RWPE1 (cell line): ENCODE results near the gene CTRB2.
"Not testable (repeated sequence)": the region's sequence is repeated elsewhere in the genome, so short reads cannot be mapped to it uniquely, and the experiment has no call there.

Source experiments
- CTCF ChIA-PET: fragments of 350-600 bp; sonication (Branson Sonifier 250); formaldehyde crosslinking; extraction: SDS; loops from one replicate; lab custom pipeline; 2021; lab: Yijun Ruan, JAX
- POLR2A ChIA-PET: fragments of 400-600 bp; formaldehyde crosslinking; extraction: SDS; loops from one replicate; lab custom pipeline; 2020; ENCODE audit warnings: antibody characterized with exemption; ENCODE audit not compliant: low non-redundant PET; lab: Yijun Ruan, JAX
- DNase-seq: peaks from one replicate; pipeline ENCODE4 v3.0.0; 2012; ENCODE audit warnings: low spot score
- H3K27ac ChIP-seq: fragments of 450-650 bp; 2 replicates; pipeline ENCODE4 v1.5.1; 2017
- TF ChIP-seq, protein P1 (sequence below): fragments of 450-650 bp; conservative IDR thresholded peaks from 2 replicates; pipeline ENCODE4 v1.5.1; 2017; ENCODE audit warnings: low read depth, mild to moderate bottlenecking

Gene CTRB2

DNA sequence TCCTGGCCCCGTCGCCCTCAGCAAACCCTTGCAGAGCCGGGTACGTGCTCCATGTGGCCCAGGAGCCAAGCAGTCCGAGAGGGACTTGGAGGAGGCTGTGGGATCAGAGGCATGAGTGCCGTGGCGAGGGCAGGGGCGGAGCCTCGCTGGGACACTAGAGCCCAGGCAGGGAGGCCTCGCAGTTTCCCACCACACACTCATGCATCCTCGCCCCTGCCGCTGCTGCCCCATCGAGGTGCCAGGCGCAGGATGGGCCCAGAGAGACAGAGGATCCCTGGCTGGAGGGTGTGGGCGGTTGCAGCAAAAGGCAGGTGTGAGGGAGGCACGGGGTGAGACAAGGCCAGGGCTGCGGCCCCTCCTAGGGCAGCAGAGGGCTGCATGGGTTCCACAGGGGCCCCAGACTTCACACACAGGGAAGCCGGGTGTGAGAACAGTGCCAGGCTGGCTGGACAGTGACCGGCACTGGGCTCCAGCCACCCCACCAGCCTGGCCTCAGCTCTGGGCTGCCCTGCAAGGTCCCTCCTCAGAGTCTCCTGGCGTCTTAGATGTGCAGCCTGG, 36.8 kb upstream of the CTRB2 start:
- CTCF ChIA-PET: no interaction called here
- DNase-seq: no peak
- TF ChIP-seq, protein P1, sequence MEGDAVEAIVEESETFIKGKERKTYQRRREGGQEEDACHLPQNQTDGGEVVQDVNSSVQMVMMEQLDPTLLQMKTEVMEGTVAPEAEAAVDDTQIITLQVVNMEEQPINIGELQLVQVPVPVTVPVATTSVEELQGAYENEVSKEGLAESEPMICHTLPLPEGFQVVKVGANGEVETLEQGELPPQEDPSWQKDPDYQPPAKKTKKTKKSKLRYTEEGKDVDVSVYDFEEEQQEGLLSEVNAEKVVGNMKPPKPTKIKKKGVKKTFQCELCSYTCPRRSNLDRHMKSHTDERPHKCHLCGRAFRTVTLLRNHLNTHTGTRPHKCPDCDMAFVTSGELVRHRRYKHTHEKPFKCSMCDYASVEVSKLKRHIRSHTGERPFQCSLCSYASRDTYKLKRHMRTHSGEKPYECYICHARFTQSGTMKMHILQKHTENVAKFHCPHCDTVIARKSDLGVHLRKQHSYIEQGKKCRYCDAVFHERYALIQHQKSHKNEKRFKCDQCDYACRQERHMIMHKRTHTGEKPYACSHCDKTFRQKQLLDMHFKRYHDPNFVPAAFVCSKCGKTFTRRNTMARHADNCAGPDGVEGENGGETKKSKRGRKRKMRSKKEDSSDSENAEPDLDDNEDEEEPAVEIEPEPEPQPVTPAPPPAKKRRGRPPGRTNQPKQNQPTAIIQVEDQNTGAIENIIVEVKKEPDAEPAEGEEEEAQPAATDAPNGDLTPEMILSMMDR: no peak
- POLR2A ChIA-PET: no interaction called here
- H3K27ac ChIP-seq: peak overlapping the region; percentile 98

DNA sequence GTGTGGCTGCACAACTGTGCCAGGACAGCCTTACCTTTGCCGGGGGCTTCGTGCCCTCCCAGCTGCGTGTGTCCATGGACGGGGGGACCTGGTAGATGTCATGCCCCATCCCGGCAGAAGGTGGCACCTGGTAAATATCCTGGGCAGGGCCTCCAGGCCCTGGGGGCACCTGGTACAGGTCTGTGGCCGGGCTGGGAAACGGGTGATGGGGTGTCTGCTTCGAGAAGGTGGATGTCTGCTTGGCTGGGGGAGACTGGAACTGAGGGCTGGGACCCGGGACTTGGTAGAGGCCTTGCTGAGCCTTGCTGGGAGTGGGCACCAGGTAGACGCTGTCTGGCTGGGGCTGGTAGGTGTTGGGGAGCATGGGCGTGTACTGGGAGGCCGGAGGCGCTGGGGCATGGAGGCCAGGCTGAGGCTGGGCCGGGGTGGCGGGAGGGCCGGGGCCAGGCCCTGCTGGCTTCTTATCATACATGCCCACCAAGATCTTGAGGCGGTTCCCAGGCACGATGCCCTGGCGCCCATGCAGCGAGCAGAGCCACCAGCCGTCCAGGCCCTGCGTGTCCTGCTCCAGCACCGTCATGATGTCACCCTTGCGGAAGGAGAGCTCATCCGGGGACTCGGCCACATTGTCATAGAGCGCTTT, 35.6 kb upstream of the CTRB2 start:
- POLR2A ChIA-PET, DNase-seq: not testable (repeated sequence)
- H3K27ac ChIP-seq: peak overlapping the region; percentile 98
- CTCF ChIA-PET: interaction anchor here (0.6 kb wide), 2 partner anchors 21 to 80 kb away, joined by 5 to 9 read pairs; no protein-coding TSS in a partner anchor

DNA sequence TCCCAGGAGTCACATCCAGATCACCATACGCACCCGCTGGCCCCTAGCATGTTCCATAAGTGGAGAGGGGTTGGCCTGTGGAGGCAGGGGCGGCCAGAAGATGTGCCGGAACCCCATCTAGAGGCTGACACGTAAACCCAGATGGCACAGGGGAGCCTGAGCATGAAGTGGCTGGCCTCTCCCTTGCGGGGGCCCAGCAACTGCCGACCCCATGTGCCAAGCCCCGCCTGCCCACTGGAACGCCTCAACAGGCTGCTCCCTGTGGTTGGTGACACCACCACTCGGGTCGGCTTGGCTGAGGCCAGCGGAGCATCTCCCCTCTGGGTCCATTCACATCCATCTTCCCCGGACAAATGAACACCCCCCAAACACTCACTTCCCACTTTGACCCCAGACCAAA, 35.0 kb upstream of the CTRB2 start:
- no peak for DNase-seq
- CTCF ChIA-PET: no interaction called here
- POLR2A ChIA-PET: no interaction called here
- TF ChIP-seq, protein P1: no peak
- H3K27ac ChIP-seq: peak overlapping the region; percentile 98

DNA sequence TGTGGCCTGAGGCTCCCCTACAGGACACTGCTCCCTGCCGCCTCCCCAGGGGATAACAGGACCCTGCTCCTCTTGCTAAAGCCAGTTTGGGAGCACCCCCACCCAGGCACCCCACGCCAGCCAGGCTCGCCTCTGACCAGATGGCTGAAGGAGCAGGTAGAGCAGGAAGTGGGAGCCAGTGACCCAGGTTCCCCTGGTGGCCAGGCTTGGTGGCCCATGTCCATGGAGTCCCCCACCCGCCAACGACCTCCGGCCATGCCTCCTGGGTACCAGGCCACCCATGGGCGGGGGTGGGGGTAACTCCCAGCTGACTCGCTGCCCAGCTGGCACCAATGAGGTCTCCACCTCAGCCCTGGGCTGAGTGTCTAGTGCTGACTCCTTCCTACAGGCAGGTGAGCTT, 34.5 kb upstream of the CTRB2 start:
- CTCF ChIA-PET: no interaction called here
- POLR2A ChIA-PET: no interaction called here
- no peak for DNase-seq
- H3K27ac ChIP-seq: peak overlapping the region; percentile 98
- TF ChIP-seq, protein P1: no peak

DNA sequence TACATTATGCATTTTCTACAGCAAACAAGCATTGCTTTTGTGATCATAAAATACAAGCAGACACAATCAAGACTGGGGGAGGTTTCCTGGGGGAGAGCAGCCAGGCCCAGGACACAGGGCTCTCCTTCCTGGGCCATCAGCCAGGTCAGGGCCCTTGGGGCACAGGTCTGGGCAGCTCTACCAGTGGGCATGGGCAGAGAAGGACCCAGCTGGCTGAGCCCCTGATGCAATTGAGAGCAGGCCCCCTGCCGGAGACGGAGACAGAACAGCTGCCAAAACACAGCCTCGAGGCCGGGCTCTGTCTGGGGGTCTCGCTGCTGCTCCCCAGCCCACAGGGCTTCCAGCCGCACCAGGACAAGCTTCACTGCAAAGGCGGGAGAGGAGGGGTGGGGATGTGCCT, 33.7 kb upstream of the CTRB2 start:
- H3K27ac ChIP-seq: peak overlapping the region; percentile 90
- POLR2A ChIA-PET, CTCF ChIA-PET, DNase-seq: not testable (repeated sequence)

DNA sequence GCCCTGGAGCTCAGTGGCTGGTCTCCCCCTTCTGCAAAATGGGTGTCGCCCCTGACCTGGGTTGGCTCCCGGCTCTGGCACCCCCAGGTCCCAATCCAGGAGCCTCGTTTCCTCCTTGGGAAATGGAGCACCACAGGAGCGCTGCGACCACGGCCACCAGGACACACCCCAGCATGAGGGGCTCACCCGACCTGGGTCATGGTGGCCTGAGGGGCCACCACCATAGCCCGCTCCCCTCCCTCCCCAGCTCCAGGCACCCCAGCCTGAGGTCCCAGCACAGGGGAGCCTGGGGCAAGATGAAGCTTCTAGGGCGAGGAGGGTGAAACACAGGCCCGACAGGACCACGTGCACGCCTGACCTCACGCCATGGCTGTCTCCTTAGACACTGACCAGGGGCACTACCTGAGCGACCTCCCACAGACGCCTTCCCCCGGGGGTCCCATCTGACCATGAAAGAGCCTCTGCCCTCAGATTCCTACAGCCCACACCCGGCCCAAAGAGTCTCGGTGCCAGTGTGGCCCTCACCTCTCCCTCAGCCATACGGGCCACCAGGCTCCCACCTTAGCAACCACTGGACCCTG, 32.7 kb upstream of the CTRB2 start:
- no peak for DNase-seq
- ChIA-PET POLR2A (no interaction called here), CTCF (no interaction called here)
- peak overlapping the region; percentile 90 for H3K27ac ChIP-seq
- TF ChIP-seq, protein P1: no peak

DNA sequence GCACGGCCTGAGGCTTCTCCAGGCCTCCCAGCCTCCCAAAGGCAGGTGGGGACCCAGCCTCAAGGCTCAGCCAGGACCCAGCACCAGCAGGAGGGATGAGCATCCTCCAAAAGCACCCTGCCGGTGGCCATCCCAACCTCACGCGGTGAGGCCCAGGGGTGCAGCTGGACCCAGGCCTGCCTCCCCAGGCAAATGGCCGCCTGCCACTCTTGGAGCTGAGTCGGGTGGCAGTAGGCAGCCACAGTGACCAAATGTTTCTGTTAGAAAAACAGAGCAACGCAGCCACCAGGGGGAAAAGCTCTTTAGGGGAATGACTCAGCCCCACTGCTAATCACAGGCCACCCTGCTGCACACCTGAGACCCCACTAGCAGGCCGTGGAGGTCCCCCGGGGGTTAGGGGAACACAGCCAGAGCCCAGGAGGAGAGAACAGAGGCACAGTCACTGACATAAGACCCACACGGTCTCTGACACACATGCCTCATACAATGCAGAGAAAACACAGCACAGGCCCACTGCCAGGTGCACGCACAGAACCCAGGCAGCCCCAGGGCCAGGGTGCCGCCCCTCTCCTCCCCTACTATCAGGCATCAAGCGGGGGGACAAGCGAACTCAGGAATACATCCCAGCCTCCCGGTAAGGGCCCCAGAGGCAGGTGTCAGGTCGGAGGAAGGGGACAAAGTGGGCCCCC, 32.0 kb upstream of the CTRB2 start:
- POLR2A ChIA-PET: no interaction called here
- CTCF ChIA-PET: interaction anchor here (1.1 kb wide), 1 partner anchor 146 kb away, joined by 3 read pairs; no protein-coding TSS in a partner anchor
- TF ChIP-seq, protein P1: no peak
- no peak for DNase-seq
- H3K27ac ChIP-seq: peak overlapping the region; percentile 90
